ENCODE results near the gene BCR.

DNA sequence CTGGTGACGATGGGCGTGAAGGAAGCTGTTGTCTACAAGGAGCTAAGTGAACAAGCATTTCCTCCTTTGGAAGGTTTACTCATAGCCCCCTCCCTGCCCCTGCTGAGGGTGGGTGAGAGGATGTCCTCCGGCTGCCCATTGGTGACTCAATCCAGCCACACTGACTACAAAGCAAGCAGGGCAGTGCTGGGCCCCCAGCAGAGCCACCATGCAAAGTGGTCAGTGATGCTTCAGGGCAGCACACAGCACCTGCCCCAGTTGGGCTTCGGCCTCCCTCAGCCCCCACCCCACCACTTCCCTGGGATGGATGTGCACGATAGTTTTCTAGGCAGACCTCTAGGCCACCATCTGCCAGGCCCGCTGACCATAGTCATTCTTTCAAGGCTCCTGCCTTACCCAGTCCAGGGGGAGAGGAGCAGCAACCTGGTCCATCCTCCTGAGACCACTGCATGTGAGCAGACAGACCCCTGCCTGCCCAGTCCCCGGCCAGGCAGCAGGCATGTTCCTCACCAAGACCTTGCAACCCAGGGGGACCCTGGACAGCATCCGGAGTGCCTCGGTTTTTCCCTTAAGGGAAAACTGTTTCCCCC is 125.1 kb downstream of the BCR start:
- TF ChIP-seq, protein P1, sequence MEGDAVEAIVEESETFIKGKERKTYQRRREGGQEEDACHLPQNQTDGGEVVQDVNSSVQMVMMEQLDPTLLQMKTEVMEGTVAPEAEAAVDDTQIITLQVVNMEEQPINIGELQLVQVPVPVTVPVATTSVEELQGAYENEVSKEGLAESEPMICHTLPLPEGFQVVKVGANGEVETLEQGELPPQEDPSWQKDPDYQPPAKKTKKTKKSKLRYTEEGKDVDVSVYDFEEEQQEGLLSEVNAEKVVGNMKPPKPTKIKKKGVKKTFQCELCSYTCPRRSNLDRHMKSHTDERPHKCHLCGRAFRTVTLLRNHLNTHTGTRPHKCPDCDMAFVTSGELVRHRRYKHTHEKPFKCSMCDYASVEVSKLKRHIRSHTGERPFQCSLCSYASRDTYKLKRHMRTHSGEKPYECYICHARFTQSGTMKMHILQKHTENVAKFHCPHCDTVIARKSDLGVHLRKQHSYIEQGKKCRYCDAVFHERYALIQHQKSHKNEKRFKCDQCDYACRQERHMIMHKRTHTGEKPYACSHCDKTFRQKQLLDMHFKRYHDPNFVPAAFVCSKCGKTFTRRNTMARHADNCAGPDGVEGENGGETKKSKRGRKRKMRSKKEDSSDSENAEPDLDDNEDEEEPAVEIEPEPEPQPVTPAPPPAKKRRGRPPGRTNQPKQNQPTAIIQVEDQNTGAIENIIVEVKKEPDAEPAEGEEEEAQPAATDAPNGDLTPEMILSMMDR (IDR thresholded peaks at IDR 0.05; ENCODE audit: low read depth, low read length), result no peak
- TF ChIP-seq POLR2A (IDR thresholded peaks at IDR 0.05; ENCODE audit: extremely low read depth, insufficient read length), result no peak

Data from NB4 (cell line).